Breast epithelium (tissue), 4 donors: ENCODE data around the gene GPC6. TPM values are rescaled to one million over a fixed set of nuclear protein-coding genes. Genes with fewer than 3 reads are reported as not detected.

Source experiments
- DNase-seq, 2 donors: peaks; one replicate each; pipeline ENCODE4 v3.0.0-alpha.2; 2019; ENCODE audit warnings: low spot score in 2 of 2
- H3K27ac ChIP-seq, 2 donors: fragments of 200-600 bp; sonication (generic) in 1 of 2; one replicate each; pipeline ENCODE4 v1.5.1; 2016 to 2019; ENCODE audit warnings: mild to moderate bottlenecking in 1 of 2
- H3K27me3 ChIP-seq, 2 donors: fragments of 200-600 bp; sonication (generic) in 1 of 2; one replicate each; pipeline versions ENCODE4 v1.5.1 to v1.6.0; 2017 to 2019; ENCODE audit warnings: control low read depth in 1 of 2, mild to moderate bottlenecking in 1 of 2
- H3K36me3 ChIP-seq: fragments of 200-600 bp; one replicate; pipeline ENCODE4 v1.5.1; 2019
- H3K4me1 ChIP-seq, 2 donors: fragments of 200-600 bp; sonication (generic); one replicate each; pipeline ENCODE4 v1.5.1; 2016 to 2019; ENCODE audit warnings: control low read depth in 1 of 2
- H3K4me3 ChIP-seq, 3 donors: fragments of 200-600 bp; sonication (generic); 1 replicate in 2 of 3; 2 replicates in 1 of 3; pipeline ENCODE4 v1.5.1; 2016 to 2019; ENCODE audit warnings: mild to moderate bottlenecking in 3 of 3, moderate library complexity in 2 of 3
- H3K9me3 ChIP-seq, 2 donors: fragments of 200-600 bp; sonication (generic) in 1 of 2; one replicate each; pipeline ENCODE4 v1.5.1; 2016 to 2019; ENCODE audit warnings: control low read depth in 1 of 2
- CTCF ChIP-seq, 3 donors: fragments of 450-650 bp; IDR thresholded peaks; one replicate each; pipeline ENCODE4 v1.5.1; 2016 to 2017; ENCODE audit warnings: antibody characterized with exemption in 3 of 3, mild to moderate bottlenecking in 3 of 3, moderate library complexity in 3 of 3
- POLR2A ChIP-seq: fragments of 450-650 bp; IDR thresholded peaks from one replicate; pipeline ENCODE4 v1.6.1; 2016; ENCODE audit warnings: antibody characterized with exemption, mild to moderate bottlenecking, moderate library complexity
- POLR2AphosphoS5 ChIP-seq, 3 donors: sonication (generic); formaldehyde crosslinking; IDR thresholded peaks; one replicate each; pipeline ENCODE4 v1.6.1; 2017; ENCODE audit warnings: antibody characterized with exemption in 3 of 3
- intact Hi-C: fragments of 100-400 bp; cut with DNase I; formaldehyde crosslinking; loops from one replicate; pipeline ENCODE4 v1.15.1; 2023; ENCODE audit warnings: low total_unique reads
- total RNA-seq, 3 donors: library from RNA; depleted of rRNA; stranded (reverse); fragments of >200 nt; gene quantifications; one replicate each; pipeline ENCODE4 v1.1.0, GENCODE V29; 2016

Gene GPC6
- total RNA-seq, 3 donors from 2014 or later, result 3.5 to 44.0 (median 4.9) TPM

GRCh38 chr13:93249364-93250306 lies 23.0 kb downstream of the GPC6 start:
- Histone ChIP-seq H3K4me1 (no peaks in the 10 kb centered on the region), H3K9me3 (no peaks in the 10 kb centered on the region), H3K4me3 (no peak overlapping the region), H3K27me3 (no peaks in the 10 kb centered on the region), H3K36me3 (no peaks in the 10 kb centered on the region), H3K27ac (no peak overlapping the region)
- no peak for DNase-seq
- intact Hi-C loops, result no loop called here
- TF ChIP-seq POLR2AphosphoS5 (IDR thresholded peaks at IDR 0.05) (no peak), POLR2A (no peak), CTCF (IDR thresholded peaks at IDR 0.05) (no peak)

DNA sequence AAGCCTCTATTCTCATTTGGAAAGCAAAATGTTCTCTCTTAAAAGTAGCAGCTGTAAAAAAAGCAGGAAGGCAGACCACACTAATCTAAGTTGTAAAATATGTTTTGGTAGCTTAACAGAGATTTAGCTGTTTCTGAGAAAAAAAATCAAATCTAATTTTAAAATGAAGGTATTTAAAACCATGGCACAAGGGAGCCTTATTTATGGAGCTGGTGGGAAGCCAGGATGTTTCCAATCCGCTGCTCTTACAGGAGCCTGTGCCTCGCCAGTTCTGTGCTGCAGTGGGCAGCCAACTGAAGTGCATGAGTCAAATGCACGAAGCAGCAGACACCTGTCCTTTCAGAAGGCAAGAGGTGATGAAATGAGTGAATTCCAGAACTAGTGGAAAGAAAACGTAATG lies 28.2 kb downstream of the GPC6 start:
- H3K4me3 ChIP-seq, result no peak overlapping the region
- H3K4me1 ChIP-seq, result no peaks in the 10 kb centered on the region
- TF ChIP-seq POLR2A, result no peak
- H3K27me3 ChIP-seq, result no peaks in the 10 kb centered on the region
- no peaks in the 10 kb centered on the region for H3K9me3 ChIP-seq
- no peak for DNase-seq
- no peak overlapping the region for H3K27ac ChIP-seq
- no peaks in the 10 kb centered on the region for H3K36me3 ChIP-seq
- intact Hi-C loops, result no loop called here

DNA sequence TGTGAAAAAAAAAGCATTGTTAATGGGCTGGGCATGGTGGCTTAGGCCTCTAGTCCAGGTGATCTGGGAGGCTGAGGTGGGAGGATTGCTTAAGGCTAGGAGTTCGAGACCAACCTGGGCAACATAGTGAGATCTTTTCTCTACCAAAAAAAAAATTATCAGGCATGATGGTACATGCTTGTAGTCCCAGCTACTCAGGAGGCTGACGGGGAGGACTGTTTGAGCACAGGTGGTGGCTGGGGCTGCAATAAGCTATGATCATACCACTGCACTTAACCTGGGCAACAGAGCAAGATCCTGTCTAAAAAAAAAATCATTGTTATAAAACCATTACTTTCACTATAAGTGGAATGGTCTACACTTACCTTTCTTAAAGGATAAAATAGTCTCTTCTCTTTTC lies 30.4 kb downstream of the GPC6 start:
- no peaks in the 10 kb centered on the region for H3K27me3 ChIP-seq
- H3K4me1 ChIP-seq, result no peaks in the 10 kb centered on the region
- H3K36me3 ChIP-seq, result no peaks in the 10 kb centered on the region
- H3K27ac ChIP-seq, result no peak overlapping the region
- no peak overlapping the region for H3K4me3 ChIP-seq
- intact Hi-C loops, result no loop called here
- no peaks in the 10 kb centered on the region for H3K9me3 ChIP-seq
- DNase-seq, result no peak
- TF ChIP-seq POLR2AphosphoS5 (IDR thresholded peaks at IDR 0.05), result no peak
- no peak for TF ChIP-seq CTCF (IDR thresholded peaks at IDR 0.05)
- no peak for TF ChIP-seq POLR2A

DNA sequence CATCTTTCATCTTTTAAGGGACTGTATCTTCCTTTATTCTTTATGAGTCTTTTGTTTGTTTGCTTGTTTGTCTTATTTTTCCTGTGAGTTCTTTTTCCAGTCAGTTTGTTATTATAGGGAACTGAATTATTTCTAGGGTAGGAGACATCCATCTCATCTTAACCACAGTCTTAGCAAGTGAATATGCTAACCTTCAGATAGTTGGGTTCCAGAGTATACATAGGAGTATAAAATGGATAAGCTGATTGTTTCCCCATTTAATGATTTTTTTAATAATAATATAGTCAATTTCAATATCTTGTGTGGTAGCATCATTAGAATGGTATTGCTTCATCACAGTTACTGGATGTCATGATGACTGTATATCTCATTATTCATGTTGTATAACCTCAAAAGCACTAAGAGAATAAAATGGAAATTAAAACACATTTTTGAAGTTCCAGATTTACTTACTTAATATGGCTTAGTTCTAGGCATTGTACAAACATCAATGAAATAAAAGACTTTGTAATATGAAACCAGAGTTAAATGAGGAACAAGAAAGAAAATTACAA lies 33.0 kb downstream of the GPC6 start:
- TF ChIP-seq POLR2A, result no peak
- TF ChIP-seq POLR2AphosphoS5 (IDR thresholded peaks at IDR 0.05), result no peak
- no peak for TF ChIP-seq CTCF (IDR thresholded peaks at IDR 0.05)
- no peak overlapping the region for H3K27ac ChIP-seq
- intact Hi-C loops, result no loop called here
- no peaks in the 10 kb centered on the region for H3K4me1 ChIP-seq
- DNase-seq, result no peak
- H3K4me3 ChIP-seq, result no peak overlapping the region
- no peaks in the 10 kb centered on the region for H3K27me3 ChIP-seq
- no peaks in the 10 kb centered on the region for H3K36me3 ChIP-seq
- H3K9me3 ChIP-seq, result peaks cover 0 to 2% of the 10 kb centered on the region in 2 donors

DNA sequence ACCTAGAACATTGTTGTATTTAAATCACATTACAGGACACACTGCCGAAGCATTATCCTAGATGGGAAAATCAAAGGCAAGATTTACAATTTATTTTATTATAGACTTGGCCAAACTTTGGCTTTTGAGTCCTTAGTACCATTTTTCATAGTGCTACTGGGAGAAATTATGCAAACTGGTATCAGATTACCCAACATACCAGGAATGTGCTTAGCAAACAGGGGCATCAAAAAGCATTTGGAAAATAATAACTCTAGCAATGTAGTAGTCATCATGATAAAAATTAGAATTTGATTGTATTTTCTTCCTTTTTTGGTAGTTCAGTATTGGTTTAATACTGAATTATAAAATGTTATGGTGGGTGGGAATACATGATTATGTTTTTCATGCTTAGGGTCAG lies 34.0 kb downstream of the GPC6 start:
- Histone ChIP-seq H3K4me1 (no peaks in the 10 kb centered on the region), H3K4me3 (no peak overlapping the region), H3K27me3 (no peaks in the 10 kb centered on the region), H3K36me3 (no peaks in the 10 kb centered on the region), H3K9me3 (peaks cover 0 to 2% of the 10 kb centered on the region in 2 donors), H3K27ac (no peak overlapping the region)
- DNase-seq, result no peak
- intact Hi-C loops, result no loop called here
- TF ChIP-seq POLR2A (no peak), POLR2AphosphoS5 (IDR thresholded peaks at IDR 0.05) (no peak)

DNA sequence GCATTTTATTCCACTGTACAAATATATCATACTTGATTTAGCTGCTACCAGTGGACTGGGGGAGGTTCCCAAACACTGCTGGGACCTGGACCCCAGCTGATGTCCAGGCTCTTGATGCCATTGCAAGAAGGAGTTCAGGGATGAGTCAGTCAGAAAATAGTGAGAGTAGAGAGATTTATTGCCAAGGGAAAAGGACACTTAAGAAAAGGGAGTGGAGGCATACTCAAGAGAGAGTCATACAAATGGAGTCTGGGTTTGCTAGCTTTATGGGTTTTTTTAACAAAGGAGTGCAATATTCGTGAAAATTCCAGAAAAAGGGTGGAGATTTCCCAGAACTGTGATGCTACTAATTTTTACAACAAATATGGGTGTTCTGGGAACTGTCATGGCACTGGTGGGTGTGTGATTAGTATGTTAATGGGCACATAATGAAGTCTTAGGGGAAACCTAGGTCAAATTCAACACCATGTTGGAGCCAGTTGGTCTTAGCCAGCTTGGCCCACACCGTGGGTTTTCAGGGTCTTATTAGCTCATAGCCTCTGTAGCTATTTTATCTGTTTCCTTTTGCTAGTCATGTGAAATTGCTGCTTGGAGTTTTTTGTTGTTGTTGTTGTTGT lies 36.2 kb downstream of the GPC6 start:
- H3K4me1 ChIP-seq, result no peaks in the 10 kb centered on the region
- TF ChIP-seq CTCF (IDR thresholded peaks at IDR 0.05) (no peak), POLR2A (no peak), POLR2AphosphoS5 (IDR thresholded peaks at IDR 0.05) (no peak)
- H3K27me3 ChIP-seq, result no peaks in the 10 kb centered on the region
- peaks cover 0 to 2% of the 10 kb centered on the region in 2 donors for H3K9me3 ChIP-seq
- DNase-seq, result no peak
- H3K4me3 ChIP-seq, result no peak overlapping the region
- H3K36me3 ChIP-seq, result no peaks in the 10 kb centered on the region
- H3K27ac ChIP-seq, result no peak overlapping the region
- intact Hi-C loops, result no loop called here
